H1 (cell line): ENCODE measurements around the gene MMP25. TPM values are rescaled to one million over a fixed set of nuclear protein-coding genes. Genes with fewer than 3 reads are reported as not detected.

Source experiments
- BRCA1 ChIP-seq: IDR thresholded peaks from 2 replicates; pipeline ENCODE4 v1.6.1; 2012; ENCODE audit warnings: low read depth, low read length, improper control_type of control experiment
- CBX5 ChIP-seq: fragments of 300-800, 300-1000 bp; sonication (generic); IDR thresholded peaks from 2 replicates; pipeline ENCODE4 v1.7.1; 2016; ENCODE audit warnings: antibody characterized with exemption, low read length, low read depth
- EP300 ChIP-seq, 2 experiments: IDR thresholded peaks; 1 replicate in 1 of 2; 2 replicates in 1 of 2; pipeline ENCODE4 v1.6.1; 2011 to 2012; ENCODE audit warnings: low read depth in 2 of 2, low read length in 2 of 2, mild to moderate bottlenecking in 2 of 2, borderline replicate concordance in 1 of 2, inconsistent platforms in 1 of 2, moderate library complexity in 1 of 2
- JUND ChIP-seq: IDR thresholded peaks from 2 replicates; pipeline ENCODE4 v1.6.1; 2011; ENCODE audit warnings: mild to moderate bottlenecking, improper control_type of control experiment, low read length
- POU5F1 ChIP-seq: IDR thresholded peaks from 2 replicates; pipeline ENCODE4 v1.6.1; 2011; ENCODE audit warnings: low read depth, mild to moderate bottlenecking, low read length, moderate library complexity
- RAD21 ChIP-seq, 2 experiments: IDR thresholded peaks in 1 of 2; conservative IDR thresholded peaks in 1 of 2; 2 replicates each; pipeline ENCODE4 v1.6.1; 2011; ENCODE audit warnings: low read depth in 2 of 2, low read length in 2 of 2, improper control_type of control experiment in 1 of 2, inconsistent platforms in 1 of 2, mild to moderate bottlenecking in 1 of 2, moderate library complexity in 1 of 2
- RBBP5 ChIP-seq: IDR thresholded peaks from 2 replicates; pipeline ENCODE4 v1.7.1; 2012; ENCODE audit warnings: low read depth, mild to moderate bottlenecking, inconsistent platforms, low read length, moderate library complexity, borderline replicate concordance
- SAP30 ChIP-seq: fragments of 300-600 bp; sonication (generic); IDR thresholded peaks from 2 replicates; pipeline ENCODE4 v1.7.1; 2012; ENCODE audit warnings: low read length, moderate library complexity, mild to moderate bottlenecking, inconsistent platforms; ENCODE audit not compliant: insufficient read depth, insufficient replicate concordance
- TAF1 ChIP-seq: IDR thresholded peaks from 2 replicates; pipeline ENCODE4 v1.6.1; 2011; ENCODE audit warnings: mild to moderate bottlenecking, low read depth, low read length
- TBP ChIP-seq: IDR thresholded peaks from 2 replicates; pipeline ENCODE4 v1.6.1; 2011; ENCODE audit warnings: low read depth, low read length, improper control_type of control experiment
- TCF12 ChIP-seq: IDR thresholded peaks from 2 replicates; pipeline ENCODE4 v1.6.1; 2011; ENCODE audit warnings: low read depth, mild to moderate bottlenecking, low read length
- polyA plus RNA-seq, 7 experiments: library from polyadenylated mRNA; depleted of rRNA in 3 of 7; stranded (reverse) in 5 of 7; unstranded in 2 of 7; fragments of >200 nt in 5 of 7; fragments of 200-250 nt in 2 of 7; gene quantifications; 1 replicate in 5 of 7; 2 replicates in 1 of 7; 4 replicates in 1 of 7; pipeline versions ENCODE4 v1.2.1 to v1.2.3, GENCODE V29; 2011 to 2013; ENCODE audit warnings: missing spikeins in 2 of 7, mixed read lengths in 2 of 7
- total RNA-seq: library from RNA; stranded (reverse); fragmentation: NEBNext Ultra II Directional; extraction: Animal tissue kit (Norgen Biotek cat#: 25700); gene quantifications from 2 replicates; pipeline ENCODE4 v1.2.1, GENCODE V29; 2021

MMP25 gene
- total and polyA plus RNA-seq, 2 of the 8 experiments (the other 6 are each of a cell fraction or from before 2014, with no cell fraction given), result 7.7 to 26.7 TPM

GRCh38 chr16:3058139-3059030, 12.0 kb downstream of the MMP25 start (continued):
- TF ChIP-seq JUND (no peak), RAD21 (IDR thresholded peaks at IDR 0.05 in 1 of 2, conservative IDR thresholded peaks at IDR 0.05 in 1 of 2; ENCODE audit: low read depth in 2 of 2, low read length in 2 of 2) (peak; percentile 11 to 14; a peak in 1 of 4 replicates), TCF12 (no peak), POU5F1 (no peak), TBP (no peak), BRCA1 (no peak), TAF1 (0 out of 2 replicates have a peak, but pooled peaks have one; percentile 11), CBX5 (no peak), SAP30 (no peak), EP300 (IDR thresholded peaks at IDR 0.05; ENCODE audit: borderline replicate concordance in 1 of 2, low read depth in 2 of 2, low read length in 2 of 2) (no peak), RBBP5 (no peak)
